AG04450 (cell line): ENCODE measurements around the gene TNFRSF4. TPM values are rescaled to one million over a fixed set of nuclear protein-coding genes. Genes with fewer than 3 reads are reported as not detected.

Source experiments
- CTCF ChIA-PET: fragments of 300-600, 350-600 bp; formaldehyde crosslinking; extraction: SDS; loops from one replicate; lab custom pipeline; 2022; ENCODE audit warnings: antibody characterized with exemption, inconsistent platforms; lab: Charles Lee
- POLR2A ChIA-PET: fragments of 350-600 bp; formaldehyde crosslinking; extraction: SDS; loops from one replicate; lab custom pipeline; 2021; ENCODE audit warnings: antibody characterized with exemption, inconsistent platforms; lab: Yijun Ruan, JAX
- DNase-seq: peaks from one replicate; pipeline ENCODE4 v3.0.0-alpha.2; 2011; ENCODE audit warnings: low read depth, low spot score
- H3K27ac ChIP-seq: one replicate; pipeline ENCODE4 v1.5.1; 2012; ENCODE audit warnings: low read depth, low read length, control low read depth
- H3K27me3 ChIP-seq: one replicate; pipeline ENCODE4 v1.6.0; 2012; ENCODE audit warnings: low read length; ENCODE audit not compliant: control insufficient read depth, insufficient read depth
- H3K4me3 ChIP-seq: 2 replicates; pipeline ENCODE4 v1.5.1; 2011; ENCODE audit warnings: mild to moderate bottlenecking, low read depth, low read length, control low read depth
- H3K9me3 ChIP-seq: 2 replicates; pipeline ENCODE4 v1.5.1; 2012; ENCODE audit warnings: low read length; ENCODE audit not compliant: control insufficient read depth, insufficient read depth
- CTCF ChIP-seq: IDR thresholded peaks from 2 replicates; pipeline ENCODE4 v1.5.1; 2011; ENCODE audit warnings: low read depth, low read length, control low read depth, inconsistent platforms
- polyA minus RNA-seq: library from RNA; depleted of rRNA, polyadenylated mRNA; stranded (reverse); fragments of >200 nt; gene quantifications from 2 replicates; pipeline ENCODE4 v1.2.3, GENCODE V29; 2011; rRNA and poly(A)+ RNA removed
- polyA plus RNA-seq: library from polyadenylated mRNA; depleted of rRNA; stranded (reverse); fragments of >200 nt; gene quantifications from 2 replicates; pipeline ENCODE4 v1.2.3, GENCODE V29; 2011; rRNA removed

TNFRSF4 gene
- polyA plus RNA-seq (0.07 and 0.24 TPM in 2 replicates), polyA minus RNA-seq (not detected in 2 replicates)

DNA sequence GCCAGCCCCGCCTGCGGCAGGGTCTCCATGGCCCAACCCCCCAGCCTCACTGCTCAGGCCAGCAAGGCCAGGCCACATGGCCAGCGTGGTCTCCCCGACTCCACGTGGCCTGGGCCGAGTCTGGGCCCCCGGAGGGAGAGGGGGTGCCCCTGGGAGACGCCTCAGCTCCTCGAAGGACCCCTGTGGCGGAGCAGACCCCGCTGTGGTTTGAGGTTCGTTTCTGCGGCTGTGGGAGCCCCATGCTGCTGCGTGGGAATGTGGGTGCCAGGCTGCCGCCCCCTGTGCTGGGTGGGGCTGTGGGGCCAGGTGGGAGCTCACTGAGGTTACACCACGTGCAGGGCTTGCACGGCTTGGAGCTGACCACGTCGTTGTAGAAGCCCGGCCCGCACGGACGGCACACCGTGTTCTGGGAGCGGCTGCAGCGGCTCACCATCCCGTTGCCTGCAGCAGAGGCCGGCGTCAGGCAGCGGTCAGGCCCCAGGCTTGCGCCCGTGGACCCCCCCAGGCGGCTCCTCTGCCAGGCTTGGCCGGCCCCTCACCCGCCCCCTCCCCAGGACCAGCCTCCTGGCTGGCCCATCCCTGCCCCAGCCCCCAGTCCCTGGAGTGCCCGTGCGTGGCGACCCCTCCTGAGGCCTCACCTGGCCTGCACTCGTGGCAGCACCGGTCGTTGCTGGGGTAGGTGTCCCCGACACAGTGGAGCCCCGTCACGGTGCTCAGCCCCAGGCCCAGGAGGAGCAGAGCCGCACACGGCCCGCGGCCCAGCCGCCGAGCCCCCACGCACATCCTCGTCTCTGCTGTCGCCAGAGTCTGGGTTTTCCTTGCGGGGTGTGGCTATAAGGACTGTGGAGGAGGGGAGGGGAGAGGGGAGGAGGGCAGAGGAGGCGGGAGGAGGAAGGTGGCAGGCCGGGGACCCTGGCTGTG, at the start of gene TNFRSF4:
TSS of gene TNFRSF4 (minus strand) at position 809 of the 921 bp plus-strand sequence. CDS start at position 783, 26 bp downstream.
- ChIA-PET POLR2A (no interaction called here), CTCF (no interaction called here)
- no peak for TF ChIP-seq CTCF
- no peak within 1 kb of the TSS for H3K27ac ChIP-seq
- no peak within 1 kb of the TSS for H3K4me3 ChIP-seq
- peaks cover 11% of the 10 kb centered on the region; the same call in 1 of the 2 replicates for H3K9me3 ChIP-seq
- DNase-seq: no peak
- no peaks in the 10 kb centered on the region for H3K27me3 ChIP-seq

DNA sequence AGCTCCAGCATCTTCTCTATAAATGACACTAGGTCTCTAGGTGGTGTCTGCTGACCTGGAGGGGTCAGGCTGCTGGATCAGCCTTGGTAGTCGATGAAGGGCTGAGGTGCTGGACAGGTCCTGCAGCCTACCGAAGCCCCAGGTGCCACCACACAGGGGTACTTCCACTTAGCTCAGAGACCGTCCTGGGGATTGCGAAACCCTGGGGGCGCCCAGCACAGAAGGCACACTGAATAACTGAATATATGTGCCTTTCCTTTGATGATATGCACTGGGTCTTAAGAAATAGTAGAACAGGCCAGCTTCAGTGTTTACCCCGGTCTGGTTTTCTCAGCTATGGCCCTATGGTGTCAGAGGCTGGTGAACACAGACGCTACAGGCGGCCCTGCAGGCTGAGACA, 48.8 kb upstream of the TNFRSF4 start:
- TF ChIP-seq CTCF: no peak
- CTCF ChIA-PET: no interaction called here
- H3K27me3 ChIP-seq: no peaks in the 10 kb centered on the region
- POLR2A ChIA-PET: interaction anchor here (1.8 kb wide), 1 partner anchor 11 kb away, joined by 4 read pairs; the partner anchor contains the start of gene UBE2J2
- no peaks in the 10 kb centered on the region; the same call in 1 of the 2 replicates for H3K9me3 ChIP-seq
- no peak overlapping the region for H3K4me3 ChIP-seq
- no peak overlapping the region for H3K27ac ChIP-seq
- DNase-seq: no peak

DNA sequence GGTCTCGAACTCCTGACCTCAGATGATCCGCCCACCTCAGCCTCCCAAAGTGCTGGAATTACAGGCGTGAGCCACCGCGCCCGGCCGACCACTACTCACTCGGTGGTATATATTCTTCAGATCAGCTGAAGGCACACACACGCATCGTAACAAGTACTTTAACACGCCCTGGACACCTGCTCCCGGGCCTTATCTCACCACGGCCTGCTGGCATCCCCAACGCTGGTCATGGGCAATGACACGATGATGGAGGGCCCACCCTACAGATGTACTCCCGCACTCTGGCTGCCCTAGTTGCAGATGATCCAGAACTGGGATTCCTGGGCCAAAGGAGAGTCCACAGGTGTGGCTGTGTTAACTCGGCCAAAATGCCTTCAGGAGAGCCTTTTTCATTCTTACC, 48.1 kb upstream of the TNFRSF4 start:
- DNase-seq: no peak
- Histone ChIP-seq H3K27me3 (no peaks in the 10 kb centered on the region), H3K9me3 (no peaks in the 10 kb centered on the region; the same call in 1 of the 2 replicates), H3K27ac (no peak overlapping the region), H3K4me3 (no peak overlapping the region)
- CTCF ChIA-PET: no interaction called here
- TF ChIP-seq CTCF: no peak
- POLR2A ChIA-PET: interaction anchor here (1.8 kb wide), 1 partner anchor 12 kb away, joined by 4 read pairs; the partner anchor contains the start of gene UBE2J2

DNA sequence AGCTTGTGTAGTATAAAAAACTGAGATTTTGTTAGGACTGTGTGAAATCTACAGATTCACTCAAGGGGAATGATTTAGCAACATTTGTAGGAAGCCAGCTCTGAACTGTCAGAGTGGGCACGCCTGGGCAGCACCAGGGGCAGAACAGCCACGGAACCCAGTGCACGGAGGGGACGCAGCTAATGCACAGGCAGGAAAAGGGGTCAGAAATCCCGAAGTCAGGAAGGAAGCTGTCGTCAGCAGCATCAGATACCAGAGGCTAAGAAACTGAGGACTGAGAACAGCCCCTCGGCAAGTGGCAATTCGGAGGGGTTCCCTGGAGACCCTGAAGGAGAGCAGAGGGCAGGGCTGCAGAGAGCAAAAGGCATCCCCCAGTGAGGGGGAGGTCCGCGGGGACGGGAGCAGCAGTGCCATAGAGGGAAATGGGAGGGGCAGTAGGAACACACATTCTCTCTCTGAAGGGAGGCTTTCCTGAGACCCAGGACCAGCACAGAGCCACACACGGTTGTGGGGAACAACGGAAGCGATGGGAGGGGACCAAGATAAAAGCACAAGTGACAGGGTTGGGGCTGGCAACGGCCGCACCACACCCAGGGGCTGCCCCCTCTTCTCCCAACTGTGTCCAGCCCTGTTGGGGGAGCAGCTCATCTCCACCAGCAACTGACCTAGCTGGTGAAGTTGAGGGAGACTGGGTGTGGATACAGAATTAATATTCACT, 47.0 kb upstream of the TNFRSF4 start:
- Histone ChIP-seq H3K9me3 (no peaks in the 10 kb centered on the region; the same call in 1 of the 2 replicates), H3K27me3 (no peaks in the 10 kb centered on the region), H3K4me3 (no peak overlapping the region), H3K27ac (no peak overlapping the region)
- CTCF ChIA-PET: interaction anchor here (0.7 kb wide), 1 partner anchor 138 kb away, joined by 4 read pairs; no protein-coding TSS in a partner anchor
- DNase-seq: no peak
- no peak for TF ChIP-seq CTCF
- POLR2A ChIA-PET: interaction anchor here (1.8 kb wide), 1 partner anchor 13 kb away, joined by 4 read pairs; the partner anchor contains the start of gene UBE2J2
